Large intestine (tissue), 3 donors: ENCODE data around the gene SPATA45. TPM values are rescaled to one million over a fixed set of nuclear protein-coding genes. Genes with fewer than 3 reads are reported as not detected.
"Not testable (repeated sequence)": the region's sequence is repeated elsewhere in the genome, so short reads cannot be mapped to it uniquely, and the experiment has no call there.

Experiments
- DNase-seq, 2 donors: peaks; one replicate each; pipeline versions ENCODE4 v3.0.0 to v3.0.0-alpha.2; 2013
- H3K27ac ChIP-seq: one replicate; pipeline ENCODE4 v1.5.1; 2013; ENCODE audit warnings: low read length
- H3K27me3 ChIP-seq: 2 replicates; pipeline ENCODE4 v1.6.1; 2013; ENCODE audit warnings: low read length; ENCODE audit not compliant: control insufficient read depth, insufficient read depth
- H3K36me3 ChIP-seq: 2 replicates; pipeline ENCODE4 v1.6.1; 2013; ENCODE audit warnings: low read length; ENCODE audit not compliant: control insufficient read depth, insufficient read depth
- H3K4me1 ChIP-seq: one replicate; pipeline ENCODE4 v1.6.1; 2013; ENCODE audit warnings: low read length; ENCODE audit not compliant: control insufficient read depth, insufficient read depth
- H3K4me3 ChIP-seq: one replicate; pipeline ENCODE4 v1.5.1; 2013; ENCODE audit warnings: low read length
- H3K9me3 ChIP-seq: one replicate; pipeline ENCODE4 v1.6.1; 2013; ENCODE audit warnings: mild to moderate bottlenecking, low read depth, low read length, moderate library complexity; ENCODE audit not compliant: control insufficient read depth
- WGBS: methylation state at CpG from one replicate; pipeline ENCODE4 v1.1.5; 2013; ENCODE audit warnings: low lambda C conversion rate; ENCODE audit not compliant: insufficient coverage; 5-methylcytosine and 5-hydroxymethylcytosine counted together
- polyA plus RNA-seq: library from polyadenylated mRNA; unstranded; fragments of 120-200 nt; gene quantifications from one replicate; pipeline ENCODE4 v1.2.1, GENCODE V29; 2013

SPATA45 gene
- polyA plus RNA-seq, 1 donor: 0.25 TPM

- peaks cover 10% of the 10 kb centered on the region for H3K4me1 ChIP-seq
- no peak overlapping the region for H3K4me3 ChIP-seq
- peaks cover 7% of the 10 kb centered on the region for H3K36me3 ChIP-seq
- H3K27me3 ChIP-seq: no peaks in the 10 kb centered on the region
- no CpG with 5 or more reads among the region's 2 CpGs for WGBS
- no peaks in the 10 kb centered on the region for H3K9me3 ChIP-seq
- H3K27ac ChIP-seq: no peak overlapping the region
- DNase-seq: no peak
Measured at GRCh38 chr1:212862111-212862690, 14.8 kb upstream of the SPATA45 start.

GRCh38 chr1:212860713-212861581 is 13.5 kb upstream of the SPATA45 start:
- DNase-seq: peak; percentile 15 to 52
- peak overlapping the region; percentile 42 for H3K27ac ChIP-seq
- no peaks in the 10 kb centered on the region for H3K27me3 ChIP-seq
- peak overlapping the region; percentile 22 for H3K4me3 ChIP-seq
- no peaks in the 10 kb centered on the region for H3K9me3 ChIP-seq
- H3K4me1 ChIP-seq: peaks cover 17% of the 10 kb centered on the region
- peaks cover 4% of the 10 kb centered on the region for H3K36me3 ChIP-seq
- 70% methylated on average over 2 of the region's 5 CpGs for WGBS

GRCh38 chr1:212858461-212859265 is 11.2 kb upstream of the SPATA45 start:
- 0% methylated on average over 1 of the region's 54 CpGs for WGBS
- peaks cover 17% of the 10 kb centered on the region for H3K4me1 ChIP-seq
- H3K36me3 ChIP-seq: no peaks in the 10 kb centered on the region
- peak; percentile 15 to 72 for DNase-seq
- no peaks in the 10 kb centered on the region for H3K27me3 ChIP-seq
- H3K9me3 ChIP-seq: no peaks in the 10 kb centered on the region
- peak overlapping the region; percentile 93 for H3K27ac ChIP-seq
- H3K4me3 ChIP-seq: peak overlapping the region; percentile 95

GRCh38 chr1:212857992-212858460 is 10.6 kb upstream of the SPATA45 start, which contains the start of gene FLVCR1:
TSS of gene FLVCR1 (plus strand) at chr1:212858275. CDS start at chr1:212858453, 178 bp downstream.
- Histone ChIP-seq H3K36me3 (no peaks in the 10 kb centered on the region), H3K9me3 (no peaks in the 10 kb centered on the region), H3K4me3 (peak within 1 kb of the TSS; percentile 95), H3K4me1 (peaks cover 22% of the 10 kb centered on the region), H3K27ac (peak within 1 kb of the TSS; percentile 93), H3K27me3 (no peaks in the 10 kb centered on the region)
- peak; percentile 97 to 98 for DNase-seq
- no CpG with 5 or more reads among the region's 54 CpGs for WGBS

GRCh38 chr1:212856755-212857154 is 9.3 kb upstream of the SPATA45 start:
- Histone ChIP-seq H3K27me3 (no peaks in the 10 kb centered on the region), H3K4me3 (peak overlapping the region; percentile 95), H3K27ac (peak overlapping the region; percentile 93), H3K4me1 (peaks cover 22% of the 10 kb centered on the region), H3K9me3 (no peaks in the 10 kb centered on the region), H3K36me3 (no peaks in the 10 kb centered on the region)
- DNase-seq: no peak
- 100% methylated on average over 1 of the region's 16 CpGs for WGBS

- H3K36me3 ChIP-seq: no peaks in the 10 kb centered on the region
- DNase-seq: peak; percentile 92 to 97
- H3K4me1 ChIP-seq: peaks cover 12% of the 10 kb centered on the region
- H3K27me3 ChIP-seq: no peaks in the 10 kb centered on the region
- no peaks in the 10 kb centered on the region for H3K9me3 ChIP-seq
- H3K27ac ChIP-seq: peak overlapping the region; percentile 34
- WGBS: 17% methylated on average over 1 of the region's 5 CpGs
- H3K4me3 ChIP-seq: no peak overlapping the region
Measured at GRCh38 chr1:212853658-212854057, 6.2 kb upstream of the SPATA45 start.

GRCh38 chr1:212852105-212852688 is 4.7 kb upstream of the SPATA45 start:
- Histone ChIP-seq H3K27me3 (no peaks in the 10 kb centered on the region), H3K36me3 (no peaks in the 10 kb centered on the region), H3K4me1 (peaks cover 11% of the 10 kb centered on the region), H3K27ac (no peak overlapping the region), H3K4me3 (no peak overlapping the region), H3K9me3 (no peaks in the 10 kb centered on the region)
- DNase-seq: no peak
- WGBS: 79% methylated on average over 3 of the region's 5 CpGs

- DNase-seq, H3K36me3 ChIP-seq, H3K9me3 ChIP-seq, H3K27me3 ChIP-seq, H3K4me3 ChIP-seq, H3K27ac ChIP-seq, H3K4me1 ChIP-seq: not testable (repeated sequence)
- 100% methylated on average over 1 of the region's 3 CpGs for WGBS
Measured at GRCh38 chr1:212844521-212844920, 2.9 kb downstream of the SPATA45 start.

GRCh38 chr1:212838145-212838544 is 9.3 kb downstream of the SPATA45 start:
- Histone ChIP-seq H3K36me3 (no peaks in the 10 kb centered on the region), H3K9me3 (no peaks in the 10 kb centered on the region), H3K4me1 (peaks cover 12% of the 10 kb centered on the region), H3K27me3 (no peaks in the 10 kb centered on the region), H3K27ac (no peak overlapping the region), H3K4me3 (no peak overlapping the region)
- WGBS: no CpG with 5 or more reads among the region's 5 CpGs
- no peak for DNase-seq
